Activated naive CD4-positive, alpha-beta T cell (primary cell): ENCODE results near the gene PDZD4.

Source experiments
- DNase-seq, 4 experiments: peaks; one replicate each; lab custom pipeline; 2025; lab: John Stamatoyannopoulos, UW

PDZD4 gene

DNA sequence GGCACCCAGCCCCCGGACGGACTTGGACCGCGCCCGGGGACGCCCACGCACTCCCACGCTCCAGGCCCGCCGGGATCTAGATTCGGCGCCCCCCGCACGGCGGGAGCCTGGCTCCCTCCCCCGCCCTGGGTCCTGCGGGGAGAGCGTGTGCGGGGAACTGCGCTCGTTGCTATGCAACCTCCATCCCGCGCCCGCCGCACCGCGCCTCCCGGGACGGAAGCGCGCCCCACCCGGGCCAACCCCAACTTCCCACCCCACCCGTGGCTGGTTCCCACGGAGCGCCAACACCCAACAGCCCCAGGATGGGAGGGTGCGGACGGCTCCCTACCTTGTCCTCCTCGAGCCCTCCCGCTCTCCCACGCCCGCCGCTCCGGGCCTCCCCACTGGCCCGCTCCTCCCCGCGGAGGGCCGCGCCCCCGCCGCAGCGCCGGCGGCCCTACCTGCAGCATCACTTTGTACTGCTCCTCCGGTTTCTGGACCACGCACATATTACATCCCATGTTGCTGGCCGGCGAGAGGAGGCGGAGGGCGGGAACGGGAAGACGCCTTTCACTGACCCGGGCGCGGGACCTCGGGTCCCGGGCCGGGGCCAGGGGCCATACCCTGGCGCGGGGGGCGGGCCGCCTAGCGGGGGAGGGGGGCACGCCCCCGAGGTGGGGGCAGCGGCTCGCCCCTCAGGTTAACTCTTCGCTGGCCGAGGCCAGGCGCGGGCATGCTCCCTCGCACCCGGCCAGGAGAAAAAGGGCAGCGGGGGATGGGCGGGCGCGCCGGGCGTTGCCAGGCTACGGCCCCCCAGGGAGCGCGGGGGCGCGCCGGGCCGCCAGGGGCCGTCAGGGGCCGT, at the start of gene PDZD4:
PDZD4 (minus strand) TSS at position 746 of the 841 bp plus-strand sequence; CDS start at position 500, 246 bp downstream.
- no peak for DNase-seq

GRCh38 chrX:153879741-153880439, 49.5 kb upstream of the PDZD4 start:
- no peak for DNase-seq

- DNase-seq, result no peak
Measured at GRCh38 chrX:153878969-153879653, 48.8 kb upstream of the PDZD4 start.

DNA sequence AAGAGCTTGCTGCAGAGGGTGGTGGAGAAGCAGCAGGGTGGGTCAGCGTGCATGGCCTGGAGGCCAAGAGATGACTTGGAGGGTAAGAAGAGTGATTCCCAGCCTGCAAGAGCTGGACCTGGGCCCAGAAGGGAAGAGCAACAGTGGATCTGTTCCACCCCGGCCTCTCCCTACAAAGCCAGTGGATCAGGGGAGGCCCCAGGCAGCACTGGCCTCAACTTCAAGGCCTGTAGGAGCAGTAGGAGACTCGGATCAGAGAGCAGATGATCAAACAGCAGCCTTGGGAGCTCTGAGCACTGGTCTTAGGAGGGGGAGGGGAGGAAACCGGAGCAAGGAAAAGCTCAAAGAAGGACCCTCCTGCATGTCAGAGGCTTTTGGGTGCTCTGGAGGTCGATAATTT, 48.0 kb upstream of the PDZD4 start:
- DNase-seq, result no peak

- DNase-seq, result no peak
Measured at GRCh38 chrX:153877571-153878261, 47.4 kb upstream of the PDZD4 start.

- no peak for DNase-seq
Measured at GRCh38 chrX:153876112-153876491, 45.8 kb upstream of the PDZD4 start.

GRCh38 chrX:153875391-153876111, 45.2 kb upstream of the PDZD4 start:
- DNase-seq, result peak; percentile 29 to 69 (median 54)

- no peak for DNase-seq
Measured at GRCh38 chrX:153874366-153875125, 44.2 kb upstream of the PDZD4 start.

DNA sequence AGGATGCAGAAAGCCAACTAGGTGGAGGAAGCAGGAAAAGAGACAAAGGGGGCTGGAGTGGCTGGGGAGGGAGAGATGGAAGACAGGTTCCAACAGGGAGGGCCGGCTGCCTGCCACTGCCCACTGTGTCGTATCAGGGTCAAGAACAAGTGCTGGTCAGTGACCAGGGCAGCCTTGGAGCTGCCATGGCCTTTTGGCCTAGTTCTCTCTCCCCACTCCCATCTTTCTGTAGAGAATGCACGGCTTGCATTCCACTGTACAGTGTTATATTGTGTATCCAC, 43.7 kb upstream of the PDZD4 start:
- DNase-seq, result no peak

DNA sequence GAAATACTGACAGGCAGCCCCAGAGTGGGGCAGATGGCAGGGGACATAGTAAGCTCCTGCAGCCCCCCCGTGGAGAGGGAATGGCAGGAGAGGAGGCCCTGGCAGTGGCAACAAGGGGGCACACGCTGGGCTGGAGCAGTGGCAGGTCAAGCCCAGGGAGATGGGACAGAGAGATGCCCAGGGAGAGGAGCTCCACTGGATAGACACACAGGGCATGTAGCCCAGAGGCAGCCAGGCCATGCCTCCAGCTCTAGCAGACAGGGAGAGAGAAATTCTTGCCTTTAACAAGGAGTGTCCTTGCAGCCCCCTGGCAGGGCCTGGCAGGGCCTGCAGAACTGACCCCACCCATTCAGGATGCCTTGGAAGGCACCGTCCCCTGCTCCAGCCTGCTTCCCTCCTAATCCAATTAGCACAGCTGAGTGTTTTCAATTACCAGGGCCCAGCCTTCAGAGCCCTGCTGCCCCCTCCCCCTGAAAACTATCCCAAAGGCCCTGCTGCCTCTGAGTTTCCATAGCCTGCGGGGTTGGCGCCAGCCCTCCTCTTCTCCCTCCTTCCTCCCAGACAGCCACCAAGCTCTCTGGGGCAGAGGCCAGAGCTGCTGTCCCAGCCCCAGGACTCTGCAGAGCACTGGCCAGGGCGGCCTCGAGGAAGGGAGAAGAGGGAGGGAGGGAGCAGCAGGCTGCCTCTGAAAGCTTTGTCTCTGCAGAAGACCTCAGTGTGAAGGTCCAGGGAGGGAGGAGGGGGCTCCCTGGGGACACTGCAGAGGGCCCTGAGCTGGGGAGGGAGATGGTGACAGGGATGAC, 43.1 kb upstream of the PDZD4 start:
- DNase-seq, result no peak

DNA sequence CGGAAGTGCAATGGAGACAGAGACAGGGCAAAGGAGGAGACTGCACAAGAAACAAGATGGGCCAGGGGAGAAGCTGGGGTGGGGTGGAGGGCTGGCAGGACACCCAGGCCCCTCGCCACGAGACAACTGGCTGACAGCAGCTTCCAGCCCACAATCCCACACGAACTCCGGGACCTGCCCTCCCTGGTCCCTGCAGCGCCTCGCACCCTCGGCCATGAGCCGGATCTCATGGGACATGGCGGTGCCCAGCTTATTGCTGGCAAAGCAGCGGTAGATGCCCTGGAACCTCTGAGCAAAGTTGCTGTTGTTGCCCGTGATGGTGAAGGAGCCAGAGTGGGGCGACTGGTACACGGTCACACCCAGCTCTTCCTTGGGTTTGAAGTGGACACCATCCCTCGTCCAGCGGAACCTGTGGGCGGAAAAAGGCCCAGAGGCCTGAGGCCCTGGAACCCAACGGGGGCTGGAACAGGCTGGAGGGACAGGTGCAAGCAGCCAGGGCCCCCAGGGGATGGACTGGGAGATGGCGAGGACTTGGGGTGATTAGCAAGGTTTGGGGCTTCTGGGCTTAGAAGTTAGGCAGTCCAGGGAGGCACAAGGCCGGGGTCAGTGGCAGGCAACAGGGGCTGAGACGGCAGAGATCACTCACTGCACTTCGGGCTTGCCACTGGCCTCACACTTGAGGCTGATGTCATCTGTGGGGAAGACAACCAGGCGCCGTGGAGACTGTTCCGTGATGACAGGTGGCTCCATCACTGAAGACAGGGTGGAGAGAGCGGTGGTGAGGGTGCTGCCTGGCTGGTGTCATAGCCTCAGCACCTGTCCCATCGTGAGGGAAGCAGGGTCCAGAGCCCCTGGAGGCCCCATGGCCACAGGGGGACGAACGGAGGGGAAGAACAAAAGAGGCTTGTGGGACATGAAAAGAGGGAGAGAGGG, 41.9 kb upstream of the PDZD4 start:
- no peak for DNase-seq

DNA sequence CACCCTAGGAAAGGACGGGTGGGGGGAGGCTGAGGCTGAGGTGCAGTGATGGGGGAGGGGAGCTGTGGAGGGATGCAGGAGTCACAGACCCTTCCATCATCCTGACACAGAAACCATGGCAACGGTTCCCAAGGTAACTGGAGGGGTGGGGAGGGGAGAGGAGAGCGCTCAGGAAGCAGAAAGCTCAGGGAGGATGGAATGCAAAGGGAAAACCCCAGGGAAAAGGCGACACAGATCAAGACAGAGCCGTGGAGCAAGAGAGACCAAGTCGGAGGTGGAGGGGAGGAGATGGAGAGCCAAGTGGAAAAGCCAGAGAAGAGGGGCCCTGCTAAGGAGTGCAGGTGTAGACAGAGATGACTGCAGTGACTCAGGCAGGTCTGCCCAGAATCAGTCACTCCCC, 41.1 kb upstream of the PDZD4 start:
- no peak for DNase-seq

DNA sequence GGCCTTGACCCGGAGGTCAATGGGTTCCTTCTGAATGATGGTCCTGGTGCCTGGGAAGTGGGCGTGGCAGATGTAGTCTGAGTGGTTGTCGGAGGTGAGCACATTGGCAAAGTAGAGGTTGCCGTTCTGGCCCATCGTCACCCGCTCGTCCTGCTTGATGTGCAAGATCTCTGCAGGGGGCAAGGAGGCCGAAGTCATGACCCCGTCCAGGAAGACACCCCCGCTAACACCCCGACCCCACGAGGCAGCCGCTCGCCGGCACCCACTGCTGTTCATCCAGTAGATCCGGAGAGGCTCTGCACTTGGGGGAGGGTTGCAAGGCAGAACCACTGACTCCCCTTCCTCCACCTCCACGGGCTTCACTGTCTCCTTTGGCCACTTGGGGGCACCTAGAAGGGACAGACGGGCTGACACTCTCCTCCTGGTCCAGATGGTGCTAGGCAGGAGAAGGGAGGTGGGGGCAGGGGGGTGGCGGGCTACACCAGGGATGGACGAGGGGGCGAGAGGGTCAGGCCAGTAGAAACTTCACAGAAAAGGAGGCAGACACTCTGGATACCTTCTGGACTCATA, 40.5 kb upstream of the PDZD4 start:
- no peak for DNase-seq

DNA sequence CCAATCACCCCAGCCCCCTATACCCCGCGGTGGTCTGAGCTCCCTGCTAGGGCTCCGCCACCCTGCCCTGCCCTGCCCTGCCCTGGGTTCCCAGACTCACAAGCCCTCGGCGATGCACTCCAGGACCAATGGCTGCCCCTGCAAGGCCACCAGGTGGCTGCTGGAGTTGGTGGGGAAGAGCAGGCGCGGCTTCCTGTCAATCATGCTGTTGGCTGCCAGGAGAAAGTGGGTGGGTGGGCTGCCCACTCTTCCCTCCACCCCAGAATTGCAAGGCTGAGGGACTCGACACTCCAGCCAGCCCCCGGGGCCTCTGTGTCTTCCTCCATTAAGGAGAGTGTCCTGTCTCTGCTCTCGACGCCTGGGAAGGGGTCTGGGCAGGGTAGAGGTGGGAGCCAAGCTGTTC, 39.9 kb upstream of the PDZD4 start:
- no peak for DNase-seq

DNA sequence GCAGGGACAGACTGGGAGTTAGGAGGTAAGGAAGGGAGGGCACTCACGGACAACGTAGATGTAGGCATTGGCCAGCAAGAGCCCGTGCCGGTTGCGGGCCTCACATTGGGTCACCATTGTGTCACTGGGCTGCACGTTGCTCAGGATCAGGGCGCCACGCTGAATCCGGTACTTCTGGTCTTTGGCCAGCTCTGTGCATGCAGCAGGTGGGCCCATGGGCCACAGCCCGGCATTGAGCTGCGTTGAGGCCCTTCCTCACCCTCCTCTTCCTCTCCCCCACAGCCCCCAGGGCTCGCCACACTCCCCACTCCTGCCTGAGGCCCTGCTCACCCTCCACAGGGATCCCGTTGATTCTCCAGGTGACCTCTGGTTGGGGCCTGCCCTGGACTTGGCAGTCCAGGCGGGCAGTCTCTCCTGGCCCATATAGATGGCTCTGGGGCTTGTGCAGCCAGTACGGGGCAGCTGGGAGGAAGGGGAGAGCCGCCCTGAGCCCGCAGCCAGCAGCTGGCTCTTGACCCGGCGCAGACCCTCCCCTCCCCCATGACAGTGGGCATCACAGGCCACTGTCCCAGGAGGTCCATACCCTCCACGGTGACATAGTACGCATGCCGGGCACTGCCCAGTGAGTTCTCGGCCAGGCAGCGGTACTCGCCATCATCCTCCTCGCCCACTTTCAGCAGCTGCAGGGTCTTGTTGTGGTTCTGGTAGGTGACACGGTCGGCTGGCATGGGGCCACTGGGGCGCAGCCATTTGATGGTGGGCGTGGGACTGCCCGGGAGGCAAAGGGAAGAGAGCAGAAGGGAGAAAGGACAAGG, 39.3 kb upstream of the PDZD4 start:
- DNase-seq, result no peak

DNA sequence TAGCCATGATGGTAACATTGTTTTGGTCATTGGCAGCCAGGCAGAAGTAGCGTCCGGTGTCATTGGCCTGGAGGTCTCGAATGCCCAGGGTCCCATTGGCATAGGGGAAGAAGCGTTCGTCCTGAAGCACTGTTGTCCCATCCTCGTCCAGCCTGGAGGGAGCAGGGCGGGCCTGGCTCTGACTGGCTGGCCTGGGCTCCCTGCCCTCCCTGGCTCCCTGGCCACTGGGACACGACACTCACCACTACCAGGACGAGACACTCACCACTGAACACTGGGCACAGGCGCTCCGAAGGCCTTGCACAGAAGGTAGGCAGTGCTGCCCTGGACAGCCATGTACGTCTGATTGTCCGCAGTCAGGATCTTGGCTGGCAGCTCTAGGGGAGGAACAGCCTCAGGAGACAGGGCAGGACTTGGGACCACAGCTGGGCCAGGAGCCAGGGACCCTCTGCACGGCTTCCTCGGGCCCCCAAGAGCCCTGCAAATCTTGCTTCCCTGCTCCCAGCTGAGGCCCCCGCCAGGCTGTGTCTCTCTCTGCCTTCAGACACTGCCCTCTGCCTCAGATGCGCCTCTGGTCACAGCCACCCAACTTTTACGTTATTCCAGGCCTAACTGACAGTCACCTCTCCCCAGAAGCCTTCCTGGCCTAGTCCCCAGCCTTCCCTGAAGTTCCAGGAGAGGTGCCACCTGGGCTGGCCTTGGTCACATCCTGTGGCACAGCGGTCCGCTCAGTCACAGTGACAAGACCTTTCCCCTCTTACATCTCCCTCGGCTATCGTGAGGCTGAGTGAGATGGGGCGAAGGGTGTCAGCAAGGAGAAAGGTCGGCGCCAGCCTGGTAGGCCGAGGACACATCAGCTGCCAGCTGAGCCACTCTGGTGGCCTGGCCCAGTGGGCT, 38.5 kb upstream of the PDZD4 start:
- no peak for DNase-seq

DNA sequence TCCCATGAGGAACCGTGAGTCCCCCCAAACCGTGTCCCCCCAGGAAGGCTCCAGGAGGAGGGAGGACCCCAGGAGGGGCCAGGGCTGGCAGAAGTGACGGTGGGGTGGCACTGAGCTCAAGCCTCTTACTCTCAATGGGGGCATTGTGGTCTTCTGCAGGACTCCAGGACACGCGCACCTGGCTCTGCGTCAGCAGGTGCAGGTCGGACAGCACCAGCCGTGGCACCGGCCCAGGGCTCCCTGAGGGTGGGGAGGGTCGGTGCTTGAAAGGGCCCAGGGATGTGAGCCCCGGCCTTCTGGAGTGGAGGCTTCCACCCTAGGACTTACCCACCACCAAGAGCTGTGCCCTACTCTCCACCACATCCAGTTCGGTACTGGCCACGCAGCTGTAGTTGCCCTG, 37.3 kb upstream of the PDZD4 start:
- no peak for DNase-seq
